GM18868 (cell line): ENCODE results near the gene DNAAF3.

ENCODE experiments used
- ATAC-seq: cut with Tn5 transposase; IDR thresholded peaks from one replicate; pipeline ENCODE4 v1.9.1; 2021; ENCODE audit warnings: mild to moderate bottlenecking, moderate library complexity; ENCODE audit not compliant: unreplicated experiment

DNAAF3 gene

GRCh38 chr19:55116859-55117662, 49.4 kb downstream of the DNAAF3 start, which contains the start of gene PPP1R12C:
Gene PPP1R12C, minus strand, starts transcription at chr19:55117637. Its CDS starts 94 bp downstream, at chr19:55117543.
- ATAC-seq, result no peak

- ATAC-seq, result no peak
Observed at GRCh38 chr19:55116232-55116858, 50.1 kb downstream of the DNAAF3 start.

- no peak for ATAC-seq
Observed at GRCh38 chr19:55115446-55116065, 50.9 kb downstream of the DNAAF3 start.

GRCh38 chr19:55114566-55115145, 51.8 kb downstream of the DNAAF3 start:
- ATAC-seq, result no peak

- no peak for ATAC-seq
Observed at GRCh38 chr19:55113570-55114039, 52.8 kb downstream of the DNAAF3 start.

- ATAC-seq, result no peak
Observed at GRCh38 chr19:55112777-55113569, 53.4 kb downstream of the DNAAF3 start.

GRCh38 chr19:55112246-55112776, 54.1 kb downstream of the DNAAF3 start:
- ATAC-seq, result no peak

- no peak for ATAC-seq
Observed at GRCh38 chr19:55111238-55111831, 55.1 kb downstream of the DNAAF3 start.

- no peak for ATAC-seq
Observed at GRCh38 chr19:55109527-55110291, 56.7 kb downstream of the DNAAF3 start.
